Neural cell (in vitro differentiated cells): ENCODE data around the gene RALGPS2. TPM values are rescaled to one million over a fixed set of nuclear protein-coding genes. Genes with fewer than 3 reads are reported as not detected.

Experiments
- H2AFZ ChIP-seq: fragments of 200-600, 300-800 bp; sonication (generic), shearing (Covaris generic); 2 replicates; pipeline ENCODE4 v1.6.0; 2014; ENCODE audit warnings: low read depth, mild to moderate bottlenecking, antibody characterized with exemption, low read length, moderate library complexity
- H3F3A ChIP-seq: fragments of 200-600 bp; shearing (Covaris generic); 2 replicates; pipeline ENCODE4 v1.6.1; 2016; ENCODE audit warnings: mild to moderate bottlenecking, moderate library complexity, mixed read lengths, antibody characterized with exemption, low read length; ENCODE audit not compliant: insufficient read depth, poor library complexity, severe bottlenecking
- H3K27ac ChIP-seq: fragments of 200-600, 300-800 bp; sonication (generic), shearing (Covaris generic); 2 replicates; pipeline ENCODE4 v1.5.1; 2014; ENCODE audit warnings: mild to moderate bottlenecking, low read length, moderate library complexity
- H3K27me3 ChIP-seq: fragments of 300-800, 200-600 bp; sonication (generic), shearing (Covaris generic); 2 replicates; pipeline ENCODE4 v1.6.0; 2014; ENCODE audit warnings: mild to moderate bottlenecking, low read depth, low read length, moderate library complexity; ENCODE audit not compliant: insufficient read depth
- H3K36me3 ChIP-seq: fragments of 300-800, 200-600 bp; sonication (generic), shearing (Covaris generic); 2 replicates; pipeline ENCODE4 v1.5.1; 2014; ENCODE audit warnings: mild to moderate bottlenecking, antibody characterized with exemption, low read length, moderate library complexity; ENCODE audit not compliant: insufficient read depth
- H3K4me2 ChIP-seq: fragments of 300-800, 200-600 bp; sonication (generic), shearing (Covaris generic); 2 replicates; pipeline ENCODE4 v1.6.0; 2014; ENCODE audit warnings: mild to moderate bottlenecking, low read length
- H3K4me3 ChIP-seq: fragments of 300-800, 200-600 bp; sonication (generic), shearing (Covaris generic); 2 replicates; pipeline ENCODE4 v1.5.1; 2014; ENCODE audit warnings: mild to moderate bottlenecking, low read length, moderate library complexity
- H3K79me2 ChIP-seq: fragments of 200-600 bp; shearing (Covaris generic); replicated peaks from 2 replicates; pipeline ENCODE4 v1.6.0; 2014; ENCODE audit warnings: mild to moderate bottlenecking, low read length, moderate library complexity; ENCODE audit not compliant: insufficient read depth
- H3K9ac ChIP-seq: fragments of 300-800, 200-600 bp; sonication (generic), shearing (Covaris generic); 2 replicates; pipeline ENCODE4 v1.6.1; 2016; ENCODE audit warnings: mild to moderate bottlenecking, low read length, mixed read lengths
- H3K9me2 ChIP-seq: fragments of 200-600 bp; shearing (Covaris generic); 2 replicates; pipeline ENCODE4 v1.6.1; 2016; ENCODE audit warnings: mild to moderate bottlenecking, low read length, mixed read lengths; ENCODE audit not compliant: insufficient read depth
- H3K9me3 ChIP-seq: fragments of 200-600, 300-800 bp; sonication (generic), shearing (Covaris generic); 2 replicates; pipeline ENCODE4 v1.6.1; 2016; ENCODE audit warnings: mild to moderate bottlenecking, mixed run types, low read length, moderate library complexity, mixed read lengths
- H4K20me1 ChIP-seq: fragments of 200-600 bp; shearing (Covaris generic); 2 replicates; pipeline ENCODE4 v1.6.1; 2016; ENCODE audit warnings: mild to moderate bottlenecking, mixed run types; ENCODE audit not compliant: insufficient read depth
- CTCF ChIP-seq: fragments of 450-650 bp; IDR thresholded peaks from 2 replicates; pipeline ENCODE4 v1.5.1; 2014; ENCODE audit warnings: antibody characterized with exemption, mild to moderate bottlenecking, moderate library complexity; ENCODE audit not compliant: poor library complexity, severe bottlenecking
- EP300 ChIP-seq: fragments of 450-650 bp; conservative IDR thresholded peaks from 2 replicates; pipeline ENCODE4 v1.6.1; 2014; ENCODE audit warnings: antibody characterized with exemption, mild to moderate bottlenecking, moderate library complexity; ENCODE audit not compliant: poor library complexity, severe bottlenecking
- EZH2 ChIP-seq: fragments of 200-600, 300-800 bp; shearing (Covaris generic), sonication (generic); IDR thresholded peaks from 2 replicates; pipeline ENCODE4 v1.6.1; 2014; ENCODE audit warnings: antibody characterized with exemption, low read length, borderline replicate concordance, mild to moderate bottlenecking; ENCODE audit not compliant: insufficient read depth, poor library complexity, severe bottlenecking
- MXI1 ChIP-seq: fragments of 450-650 bp; conservative IDR thresholded peaks from 2 replicates; pipeline ENCODE4 v1.6.1; 2014; ENCODE audit warnings: antibody characterized with exemption, mild to moderate bottlenecking; ENCODE audit not compliant: poor library complexity, severe bottlenecking
- POLR2AphosphoS5 ChIP-seq: IDR thresholded peaks from 2 replicates; pipeline ENCODE4 v1.6.1; 2012
- RAD21 ChIP-seq: fragments of 450-650 bp; conservative IDR thresholded peaks from 2 replicates; pipeline ENCODE4 v1.6.1; 2014; ENCODE audit warnings: antibody characterized with exemption, mild to moderate bottlenecking, moderate library complexity
- REST ChIP-seq: IDR thresholded peaks from 2 replicates; pipeline ENCODE4 v1.6.1; 2012; ENCODE audit warnings: borderline replicate concordance
- SMC3 ChIP-seq: fragments of 450-650 bp; conservative IDR thresholded peaks from 2 replicates; pipeline ENCODE4 v1.6.1; 2014; ENCODE audit warnings: antibody characterized with exemption, mild to moderate bottlenecking, moderate library complexity; ENCODE audit not compliant: poor library complexity
- TAF1 ChIP-seq: IDR thresholded peaks from 2 replicates; pipeline ENCODE4 v1.6.1; 2012; ENCODE audit warnings: low read depth
- polyA plus RNA-seq: library from polyadenylated mRNA; depleted of rRNA; stranded (reverse); fragments of >200 nt; gene quantifications from 2 replicates; pipeline ENCODE4 v1.2.3, GENCODE V29; 2014

Gene RALGPS2
- polyA plus RNA-seq, 1 donor from 2014 or later: 26.6 TPM

- Histone ChIP-seq H3K9me2 (no peaks in the 10 kb centered on the region), H4K20me1 (no peaks in the 10 kb centered on the region), H3K4me3 (no peak overlapping the region), H3K4me2 (no peak overlapping the region), H3K27ac (no peak overlapping the region), H3K27me3 (no peaks in the 10 kb centered on the region), H3K79me2 (no peaks in the 10 kb centered on the region), H3K9me3 (no peaks in the 10 kb centered on the region), H2AFZ (no peak overlapping the region), H3K36me3 (no peaks in the 10 kb centered on the region), H3F3A (no peaks in the 10 kb centered on the region), H3K9ac (no peak overlapping the region)
- TF ChIP-seq CTCF: no peak
- TF ChIP-seq TAF1: no peak
- TF ChIP-seq SMC3: no peak
- no peak for TF ChIP-seq POLR2AphosphoS5
- no peak for TF ChIP-seq EZH2
- TF ChIP-seq EP300: no peak
- no peak for TF ChIP-seq RAD21
Measured at GRCh38 chr1:178821134-178821866, 96.3 kb downstream of the RALGPS2 start.

- no peaks in the 10 kb centered on the region for H3K9me2 ChIP-seq
- no peaks in the 10 kb centered on the region for H3F3A ChIP-seq
- no peaks in the 10 kb centered on the region for H3K9me3 ChIP-seq
- H3K27me3 ChIP-seq: no peaks in the 10 kb centered on the region
- H3K4me2 ChIP-seq: no peak overlapping the region
- H4K20me1 ChIP-seq: no peaks in the 10 kb centered on the region
- no peak overlapping the region for H2AFZ ChIP-seq
- no peak overlapping the region for H3K27ac ChIP-seq
- TF ChIP-seq TAF1 (no peak), MXI1 (no peak)
- no peaks in the 10 kb centered on the region for H3K36me3 ChIP-seq
- H3K4me3 ChIP-seq: no peak overlapping the region
- no peaks in the 10 kb centered on the region for H3K79me2 ChIP-seq
- no peak overlapping the region for H3K9ac ChIP-seq
Measured at GRCh38 chr1:178825167-178825566, 100.1 kb downstream of the RALGPS2 start.

GRCh38 chr1:178844436-178844835, 119.4 kb downstream of the RALGPS2 start:
- no peak overlapping the region for H2AFZ ChIP-seq
- H4K20me1 ChIP-seq: no peaks in the 10 kb centered on the region
- no peaks in the 10 kb centered on the region for H3F3A ChIP-seq
- H3K4me3 ChIP-seq: no peak overlapping the region
- no peak overlapping the region for H3K4me2 ChIP-seq
- no peaks in the 10 kb centered on the region for H3K36me3 ChIP-seq
- H3K79me2 ChIP-seq: no peaks in the 10 kb centered on the region
- no peak overlapping the region for H3K9ac ChIP-seq
- no peak for TF ChIP-seq POLR2AphosphoS5
- TF ChIP-seq SMC3: no peak
- TF ChIP-seq EP300: no peak
- TF ChIP-seq EZH2: no peak
- no peak for TF ChIP-seq MXI1
- no peak for TF ChIP-seq REST
- no peak for TF ChIP-seq CTCF
- no peak for TF ChIP-seq RAD21
- TF ChIP-seq TAF1: no peak
- H3K27ac ChIP-seq: no peak overlapping the region
- no peaks in the 10 kb centered on the region for H3K27me3 ChIP-seq
- no peaks in the 10 kb centered on the region for H3K9me3 ChIP-seq
- H3K9me2 ChIP-seq: no peaks in the 10 kb centered on the region
